Fibroblast of mammary gland (primary cell): ENCODE data around the gene VTCN1.
A peak's percentile ranks its signal among the peaks of the same experiment; 100 is the strongest.

Experiments used
- DNase-seq: peaks from one replicate; pipeline ENCODE4 v3.0.0-alpha.2; 2010; ENCODE audit warnings: low read depth
- H3K4me3 ChIP-seq: 2 replicates; pipeline ENCODE4 v1.5.1; 2011; ENCODE audit warnings: low read depth, mild to moderate bottlenecking, low read length, moderate library complexity; ENCODE audit not compliant: control insufficient read depth
- TF ChIP-seq, protein P1 (sequence below): conservative IDR thresholded peaks from 2 replicates; pipeline ENCODE4 v1.5.1; 2011; ENCODE audit warnings: low read depth, low read length, inconsistent platforms; ENCODE audit not compliant: control insufficient read depth, insufficient read depth

Gene VTCN1

DNA sequence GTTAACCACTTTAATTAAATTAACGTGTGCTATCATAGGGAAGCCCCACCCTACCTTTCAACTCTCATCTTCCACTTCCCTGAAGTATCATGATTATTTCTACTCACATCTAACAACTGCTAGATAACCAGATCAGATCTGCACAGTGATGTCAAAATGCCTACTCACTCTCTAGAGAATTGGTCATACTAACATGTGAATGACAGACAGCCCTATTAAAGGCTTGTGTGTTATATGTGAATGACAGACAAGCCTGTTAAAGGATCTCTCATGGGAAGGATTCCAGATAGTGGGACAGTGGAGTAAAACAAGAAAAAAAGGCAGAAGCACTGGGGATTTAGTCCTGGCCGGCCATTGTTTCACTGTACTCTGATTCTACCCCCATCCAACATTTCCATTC is 12.6 kb downstream of the VTCN1 start:
- DNase-seq, result no peak
- TF ChIP-seq, protein P1, sequence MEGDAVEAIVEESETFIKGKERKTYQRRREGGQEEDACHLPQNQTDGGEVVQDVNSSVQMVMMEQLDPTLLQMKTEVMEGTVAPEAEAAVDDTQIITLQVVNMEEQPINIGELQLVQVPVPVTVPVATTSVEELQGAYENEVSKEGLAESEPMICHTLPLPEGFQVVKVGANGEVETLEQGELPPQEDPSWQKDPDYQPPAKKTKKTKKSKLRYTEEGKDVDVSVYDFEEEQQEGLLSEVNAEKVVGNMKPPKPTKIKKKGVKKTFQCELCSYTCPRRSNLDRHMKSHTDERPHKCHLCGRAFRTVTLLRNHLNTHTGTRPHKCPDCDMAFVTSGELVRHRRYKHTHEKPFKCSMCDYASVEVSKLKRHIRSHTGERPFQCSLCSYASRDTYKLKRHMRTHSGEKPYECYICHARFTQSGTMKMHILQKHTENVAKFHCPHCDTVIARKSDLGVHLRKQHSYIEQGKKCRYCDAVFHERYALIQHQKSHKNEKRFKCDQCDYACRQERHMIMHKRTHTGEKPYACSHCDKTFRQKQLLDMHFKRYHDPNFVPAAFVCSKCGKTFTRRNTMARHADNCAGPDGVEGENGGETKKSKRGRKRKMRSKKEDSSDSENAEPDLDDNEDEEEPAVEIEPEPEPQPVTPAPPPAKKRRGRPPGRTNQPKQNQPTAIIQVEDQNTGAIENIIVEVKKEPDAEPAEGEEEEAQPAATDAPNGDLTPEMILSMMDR, result no peak
- no peak overlapping the region for H3K4me3 ChIP-seq

GRCh38 chr1:117189726-117190125 is 21.0 kb downstream of the VTCN1 start:
- H3K4me3 ChIP-seq, result no peak overlapping the region
- TF ChIP-seq, protein P1, result no peak
- no peak for DNase-seq

DNA sequence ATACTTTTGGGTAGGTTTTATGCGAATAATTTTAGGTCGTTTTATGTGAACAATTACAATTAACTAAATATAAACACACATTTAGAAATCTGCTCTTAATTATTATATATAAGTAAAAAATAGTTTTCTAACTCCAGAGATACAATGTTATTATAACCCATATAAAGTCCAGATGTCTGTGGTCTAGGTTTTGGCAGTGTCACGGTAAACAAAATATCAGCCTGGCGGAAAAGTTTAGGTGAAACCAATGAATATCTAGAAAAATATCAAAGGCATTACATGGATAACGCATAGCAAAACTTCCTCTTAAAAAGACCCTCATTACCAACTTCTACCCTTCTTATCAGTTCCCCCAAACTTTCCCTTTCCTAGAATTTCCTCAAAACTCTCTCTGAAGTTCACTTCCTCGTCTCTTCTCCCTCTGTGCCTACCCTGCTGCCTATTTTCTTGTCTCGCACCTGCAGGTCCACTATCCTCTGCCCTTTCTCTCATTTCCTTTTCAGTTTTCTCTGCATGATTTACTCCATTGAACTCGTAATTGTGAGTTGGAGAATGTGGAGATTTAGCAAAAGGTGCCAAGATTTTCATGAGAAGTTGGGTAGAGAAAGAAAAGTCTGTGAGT is 21.8 kb downstream of the VTCN1 start:
- TF ChIP-seq, protein P1, result no peak
- no peak for DNase-seq
- no peak overlapping the region for H3K4me3 ChIP-seq

DNA sequence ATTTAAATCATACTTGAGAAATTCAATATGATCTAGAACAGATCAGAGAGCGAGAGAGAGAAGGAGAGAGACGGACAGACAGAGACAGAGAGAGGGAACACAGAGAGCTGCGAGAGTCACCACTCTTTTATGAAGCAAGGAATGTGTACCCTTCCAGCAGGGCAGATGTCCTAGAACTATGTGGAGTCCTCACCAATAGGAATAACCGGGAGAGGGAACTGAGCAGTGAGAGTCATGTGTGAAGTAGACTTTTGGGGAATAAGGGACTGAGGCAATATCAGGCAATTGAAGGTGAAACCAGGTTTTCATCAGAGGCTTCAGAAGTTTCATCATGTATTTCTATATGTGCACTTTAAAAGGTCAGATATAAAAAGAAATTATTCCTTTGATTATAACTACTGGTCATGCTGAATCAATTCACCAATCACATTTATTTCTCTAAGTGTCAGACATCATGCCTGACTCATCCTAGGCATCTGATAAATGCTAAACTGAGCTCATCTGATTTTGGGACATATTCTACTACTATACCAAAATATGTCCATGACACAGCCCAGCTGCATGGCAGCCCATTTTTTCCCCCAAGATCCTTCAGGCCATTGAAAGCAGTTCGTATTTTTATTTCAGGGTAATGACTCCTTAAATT is 22.4 kb downstream of the VTCN1 start:
- DNase-seq, result peak; percentile 25
- no peak overlapping the region for H3K4me3 ChIP-seq
- TF ChIP-seq, protein P1, result no peak

DNA sequence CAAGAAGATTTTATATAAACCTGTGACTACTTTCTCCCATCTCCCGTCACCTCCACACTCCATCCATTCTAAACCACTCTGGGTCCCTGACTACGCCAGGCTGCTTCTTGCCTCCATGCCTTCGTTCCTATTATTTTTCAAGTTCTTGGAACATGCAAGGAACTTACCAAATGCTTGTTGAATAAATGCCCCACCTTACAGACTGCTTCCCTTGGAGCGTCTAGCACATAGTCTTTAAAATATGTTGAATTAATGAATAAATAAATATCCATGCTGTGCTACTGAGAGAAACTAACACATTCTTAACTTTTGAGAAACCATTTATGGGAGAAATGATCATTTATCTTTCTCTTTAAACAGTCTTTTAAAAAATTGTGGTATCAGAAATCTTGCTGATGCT is 27.6 kb downstream of the VTCN1 start:
- DNase-seq, result no peak
- TF ChIP-seq, protein P1, result no peak
- no peak overlapping the region for H3K4me3 ChIP-seq

GRCh38 chr1:117182319-117182718 is 28.4 kb downstream of the VTCN1 start:
- H3K4me3 ChIP-seq, result no peak overlapping the region
- TF ChIP-seq, protein P1, result no peak
- no peak for DNase-seq
